HS-27A (cell line): ENCODE results near the gene ANG.
A peak's percentile ranks its signal among the peaks of the same experiment; 100 is the strongest.

Experiments
- DNase-seq: peaks from one replicate; pipeline ENCODE4 v3.0.0-alpha.2; 2012; ENCODE audit warnings: low read depth, missing footprints

The ANG gene

GRCh38 chr14:20676072-20676471 lies 12.5 kb upstream of the ANG start:
- no peak for DNase-seq

- no peak for DNase-seq
Measured at GRCh38 chr14:20679907-20680306, 8.7 kb upstream of the ANG start.

GRCh38 chr14:20680363-20680762 lies 8.2 kb upstream of the ANG start:
- DNase-seq = no peak

- no peak for DNase-seq
Measured at GRCh38 chr14:20680843-20681347, 7.7 kb upstream of the ANG start.

GRCh38 chr14:20681348-20682126 lies 7.0 kb upstream of the ANG start:
- peak; percentile 90 for DNase-seq

GRCh38 chr14:20682127-20682434 lies 6.5 kb upstream of the ANG start:
- DNase-seq = no peak

- DNase-seq = peak; percentile 92
Measured at GRCh38 chr14:20682435-20683124, 6.0 kb upstream of the ANG start.

- peak; percentile 94 for DNase-seq
Measured at GRCh38 chr14:20683125-20683890, 5.3 kb upstream of the ANG start.

- peak; percentile 89 for DNase-seq
Measured at GRCh38 chr14:20683891-20684661, 4.5 kb upstream of the ANG start, which contains the start of gene RNASE4. Gene RNASE4, plus strand, starts transcription at chr14:20684560. Its CDS starts 14,812 bp downstream, at chr14:20699372.

GRCh38 chr14:20684662-20685456 lies 3.7 kb upstream of the ANG start:
- DNase-seq = no peak

GRCh38 chr14:20686386-20687143 lies 2.0 kb upstream of the ANG start:
- no peak for DNase-seq

- DNase-seq = no peak
Measured at GRCh38 chr14:20687362-20688166, 1.0 kb upstream of the ANG start.

- DNase-seq = no peak
Measured at GRCh38 chr14:20690848-20691640, 2.5 kb downstream of the ANG start.

- no peak for DNase-seq
Measured at GRCh38 chr14:20692116-20692751, 3.7 kb downstream of the ANG start.

GRCh38 chr14:20696764-20697163 lies 8.2 kb downstream of the ANG start:
- no peak for DNase-seq

GRCh38 chr14:20697273-20698017 lies 8.9 kb downstream of the ANG start:
- DNase-seq = no peak

- DNase-seq = no peak
Measured at GRCh38 chr14:20698018-20698329, 9.4 kb downstream of the ANG start.

GRCh38 chr14:20698934-20699333 lies 10.4 kb downstream of the ANG start:
- DNase-seq = no peak
